ENCODE data around the gene KLHL34. TPM values are rescaled to one million over a fixed set of nuclear protein-coding genes. Genes with fewer than 3 reads are reported as not detected.

KLHL34 gene
- total RNA-seq, 1 experiment from 2014 or later = 0.05 TPM

Other genes with a start within 250 kb of the KLHL34 start
- not detected for gene SMPX, start 99.8 kb upstream of the KLHL34 start, total RNA-seq (2021; ENCODE audit: unreplicated experiment)
- gene MBTPS2, start 181.3 kb upstream of the KLHL34 start, total RNA-seq (2021; ENCODE audit: unreplicated experiment) = 13.5 TPM
- 2.0 TPM for gene YY2, start 197.7 kb upstream of the KLHL34 start, total RNA-seq (2021; ENCODE audit: unreplicated experiment)

Data from Panc1 (cell line).